ENCODE results near the gene VAPA.

VAPA gene

GRCh38 chr18:9913526-9914333 lies at the start of gene VAPA:
Gene VAPA (plus strand): TSS chr18:9914016. CDS start chr18:9914257, 241 bp downstream.
- H3K4me3 Mint-ChIP-seq = peak within 1 kb of the TSS; percentile 96
- no peaks in the 10 kb centered on the region for H3K36me3 Mint-ChIP-seq
- H3K4me1 Mint-ChIP-seq = peaks cover 24% of the 10 kb centered on the region
- no peaks in the 10 kb centered on the region for H3K9me3 Mint-ChIP-seq
- H3K27me3 Mint-ChIP-seq = no peaks in the 10 kb centered on the region
- H3K27ac Mint-ChIP-seq = peak within 1 kb of the TSS; percentile 90
- ATAC-seq = peak; percentile 94

DNA sequence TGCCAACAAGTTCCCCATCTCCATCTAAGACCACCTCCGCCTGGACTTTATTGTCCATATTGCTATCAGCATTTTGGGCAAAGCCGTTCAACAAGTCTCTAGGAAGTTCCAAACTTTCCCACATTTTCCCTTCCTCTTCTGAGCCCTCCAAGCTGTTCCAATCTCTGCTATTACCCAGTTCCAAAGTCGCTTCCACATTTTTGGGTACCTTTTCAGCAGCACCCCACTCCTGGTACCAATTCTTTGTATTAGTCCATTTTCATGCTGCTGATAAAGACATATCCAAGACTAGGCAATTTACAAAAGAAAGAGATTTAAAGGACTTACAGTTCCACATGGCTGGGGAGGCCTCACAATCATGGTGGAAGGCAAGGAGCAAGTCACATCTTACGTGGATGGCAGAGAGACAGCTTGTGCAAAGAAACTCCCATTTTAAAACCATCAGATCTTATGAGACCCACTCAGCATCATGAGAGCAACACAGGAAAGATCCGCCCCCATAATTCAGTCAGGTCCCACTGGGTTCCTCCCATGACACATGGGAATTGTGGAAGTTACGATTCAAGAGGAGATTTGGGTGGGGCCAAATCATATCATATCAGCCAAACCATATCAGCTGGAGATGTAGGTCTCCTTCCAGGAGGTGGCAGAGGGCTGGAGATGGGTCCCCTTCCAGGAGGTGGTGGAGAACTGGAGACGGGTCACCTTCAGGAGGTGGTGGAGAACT lies 47.9 kb upstream of the VAPA start:
- H3K4me3 Mint-ChIP-seq = no peak overlapping the region
- H3K4me1 Mint-ChIP-seq = peaks cover 31% of the 10 kb centered on the region
- peaks cover 18% of the 10 kb centered on the region for H3K9me3 Mint-ChIP-seq
- peaks cover 9% of the 10 kb centered on the region for H3K27me3 Mint-ChIP-seq
- ATAC-seq = no peak
- peaks cover 32% of the 10 kb centered on the region for H3K36me3 Mint-ChIP-seq
- no peak overlapping the region for H3K27ac Mint-ChIP-seq

DNA sequence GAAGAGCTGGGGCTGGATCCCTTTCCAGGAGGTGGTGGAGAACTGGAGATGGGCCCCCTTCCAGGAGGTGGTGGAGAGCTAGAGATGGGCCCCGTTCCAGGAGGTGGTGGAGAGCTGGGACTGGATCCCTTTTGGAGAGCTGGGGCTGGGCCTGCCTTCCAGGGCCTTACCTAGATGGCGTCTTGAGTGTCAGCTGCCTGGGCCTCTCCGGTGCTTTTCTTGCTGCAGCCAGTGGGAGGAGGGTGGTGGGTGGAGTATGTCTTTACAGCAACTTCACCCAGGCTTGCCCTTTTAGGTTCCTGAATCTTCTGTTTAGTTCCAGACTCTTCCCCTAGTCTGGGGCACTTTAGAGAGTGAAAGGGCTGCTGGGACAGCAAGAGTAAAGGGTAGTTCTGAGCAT lies 47.2 kb upstream of the VAPA start:
- Mint-ChIP-seq H3K27ac (no peak overlapping the region), H3K9me3 (peaks cover 18% of the 10 kb centered on the region), H3K4me1 (peaks cover 27% of the 10 kb centered on the region), H3K27me3 (peaks cover 16% of the 10 kb centered on the region), H3K36me3 (peaks cover 28% of the 10 kb centered on the region), H3K4me3 (no peak overlapping the region)
- ATAC-seq = no peak

DNA sequence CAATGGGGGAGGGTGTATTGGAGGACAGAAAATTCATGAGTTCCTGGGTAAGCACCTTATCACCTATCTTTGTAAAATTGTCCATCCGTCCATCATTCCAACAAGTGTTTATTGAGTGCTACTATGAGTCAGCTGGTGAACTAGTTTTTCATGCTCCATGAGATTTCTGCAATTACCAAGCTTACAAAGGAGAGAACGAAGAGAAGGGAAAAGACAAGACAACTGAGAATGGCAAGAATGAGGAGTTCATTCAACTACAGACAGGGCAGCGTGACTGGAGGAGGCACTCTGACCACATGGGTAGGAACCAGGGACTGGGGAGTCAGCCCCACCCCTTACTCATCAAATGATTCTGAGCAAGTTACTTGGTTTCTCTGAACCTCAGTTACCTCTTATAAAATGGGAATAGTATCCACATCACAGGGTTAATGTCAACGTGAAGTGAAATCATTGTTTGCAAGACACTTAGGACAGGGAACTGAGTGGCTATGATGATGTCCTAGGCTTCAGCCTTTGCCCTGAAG lies 46.7 kb upstream of the VAPA start:
- ATAC-seq = no peak
- peaks cover 23% of the 10 kb centered on the region for H3K4me1 Mint-ChIP-seq
- H3K27ac Mint-ChIP-seq = no peak overlapping the region
- no peak overlapping the region for H3K4me3 Mint-ChIP-seq
- H3K36me3 Mint-ChIP-seq = peaks cover 25% of the 10 kb centered on the region
- H3K27me3 Mint-ChIP-seq = peaks cover 17% of the 10 kb centered on the region
- peaks cover 18% of the 10 kb centered on the region for H3K9me3 Mint-ChIP-seq

- H3K27me3 Mint-ChIP-seq = peaks cover 22% of the 10 kb centered on the region
- peaks cover 18% of the 10 kb centered on the region for H3K9me3 Mint-ChIP-seq
Measured at GRCh38 chr18:9868857-9869714, 44.7 kb upstream of the VAPA start.

DNA sequence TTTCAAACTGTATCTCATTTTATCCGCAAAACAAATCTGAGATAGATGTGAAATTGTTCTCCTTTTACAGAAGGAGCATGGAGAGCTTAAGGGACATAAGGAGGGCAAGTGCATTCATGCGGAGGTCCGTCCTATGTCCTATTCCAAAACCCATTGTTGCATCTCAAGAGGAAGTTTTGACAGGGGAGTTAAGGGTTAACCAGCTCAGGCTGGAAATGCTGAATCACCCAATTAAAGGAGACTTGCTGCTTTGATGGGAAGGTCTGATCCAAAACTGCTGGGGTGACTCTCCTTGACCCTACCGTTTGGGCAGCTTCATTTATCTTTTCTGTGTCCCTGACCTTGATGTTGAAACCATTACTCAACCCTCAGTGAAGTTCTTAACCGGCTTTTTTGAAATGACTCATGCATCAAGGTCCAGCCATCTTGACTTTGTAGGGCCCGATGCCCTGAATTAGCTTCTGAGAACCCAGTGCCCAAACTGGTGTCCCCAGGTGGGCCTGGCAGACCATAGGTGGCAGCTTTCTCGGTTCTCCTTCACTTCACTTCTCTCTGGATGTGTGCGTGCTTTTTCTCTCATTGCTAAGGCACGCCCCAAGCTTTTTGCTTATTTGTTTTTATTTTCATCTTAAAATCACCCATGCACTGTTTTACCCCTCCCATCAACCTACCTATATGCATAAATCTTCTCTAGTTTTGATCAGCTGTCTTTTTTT lies 43.9 kb upstream of the VAPA start:
- peaks cover 30% of the 10 kb centered on the region for H3K27me3 Mint-ChIP-seq
- H3K9me3 Mint-ChIP-seq = peaks cover 18% of the 10 kb centered on the region
- ATAC-seq = peak; percentile 50
- H3K36me3 Mint-ChIP-seq = peaks cover 15% of the 10 kb centered on the region
- H3K4me3 Mint-ChIP-seq = no peak overlapping the region
- no peak overlapping the region for H3K27ac Mint-ChIP-seq
- H3K4me1 Mint-ChIP-seq = peaks cover 11% of the 10 kb centered on the region

More at GRCh38 chr18:9868857-9869714, 44.7 kb upstream of the VAPA start:
- Mint-ChIP-seq H3K4me3 (no peak overlapping the region), H3K36me3 (peaks cover 15% of the 10 kb centered on the region), H3K4me1 (peaks cover 11% of the 10 kb centered on the region), H3K27ac (no peak overlapping the region)
- no peak for ATAC-seq

DNA sequence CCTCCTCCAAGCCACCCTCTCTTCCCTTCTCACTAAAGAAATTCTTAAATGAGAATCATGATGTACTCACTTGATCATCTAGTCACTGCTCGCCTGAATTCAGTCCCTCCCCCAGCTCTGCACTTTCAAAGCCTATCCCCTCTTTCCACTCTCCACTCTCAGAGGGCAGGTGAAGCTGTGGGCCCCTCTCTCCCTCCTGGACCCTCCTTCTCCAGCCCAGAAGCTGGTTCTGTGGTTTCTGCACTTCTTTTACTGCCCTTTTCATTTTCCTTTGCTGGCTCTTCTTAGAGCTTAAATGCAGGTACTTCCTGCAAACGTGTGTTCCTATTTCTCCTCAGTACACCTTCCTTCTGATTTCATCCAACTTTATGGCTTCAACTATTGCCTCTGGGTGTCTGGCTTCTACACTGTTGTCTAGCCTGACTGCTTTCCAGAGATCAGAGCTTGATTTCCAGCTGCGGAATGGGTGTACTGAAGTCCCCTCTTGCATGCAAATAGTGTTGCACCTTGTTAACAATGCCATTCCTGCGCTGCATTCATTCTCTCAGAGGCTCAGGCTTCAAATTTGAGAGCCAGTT lies 43.3 kb upstream of the VAPA start:
- H3K36me3 Mint-ChIP-seq = peaks cover 10% of the 10 kb centered on the region
- H3K4me3 Mint-ChIP-seq = no peak overlapping the region
- H3K9me3 Mint-ChIP-seq = peaks cover 14% of the 10 kb centered on the region
- no peak overlapping the region for H3K27ac Mint-ChIP-seq
- no peak for ATAC-seq
- peaks cover 11% of the 10 kb centered on the region for H3K4me1 Mint-ChIP-seq
- H3K27me3 Mint-ChIP-seq = peaks cover 36% of the 10 kb centered on the region

GRCh38 chr18:9871244-9871746 lies 42.5 kb upstream of the VAPA start:
- peaks cover 6% of the 10 kb centered on the region for H3K9me3 Mint-ChIP-seq
- ATAC-seq = no peak
- no peak overlapping the region for H3K27ac Mint-ChIP-seq
- peaks cover 11% of the 10 kb centered on the region for H3K4me1 Mint-ChIP-seq
- H3K27me3 Mint-ChIP-seq = peaks cover 36% of the 10 kb centered on the region
- no peak overlapping the region for H3K4me3 Mint-ChIP-seq
- peaks cover 2% of the 10 kb centered on the region for H3K36me3 Mint-ChIP-seq

DNA sequence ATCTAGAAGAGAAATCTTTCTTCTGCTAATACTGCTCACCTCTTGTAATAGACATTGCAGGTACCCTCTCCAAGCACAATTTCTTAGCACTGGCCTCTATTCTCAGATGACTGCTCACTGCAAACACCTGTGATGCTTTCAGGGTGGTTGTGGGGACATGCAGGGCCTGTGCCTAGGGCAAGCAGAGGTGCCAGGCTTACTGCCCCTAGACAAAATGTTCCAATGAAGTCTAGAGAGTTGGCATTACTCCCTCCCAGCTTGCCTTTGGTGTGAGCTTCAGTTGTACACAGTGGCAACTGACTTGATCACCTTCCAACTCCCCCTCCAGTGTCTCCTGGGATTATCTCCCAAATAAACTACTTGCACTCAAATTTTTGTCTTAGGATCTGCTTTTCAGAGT lies 41.0 kb upstream of the VAPA start:
- Mint-ChIP-seq H3K27ac (no peak overlapping the region), H3K36me3 (no peaks in the 10 kb centered on the region), H3K9me3 (no peaks in the 10 kb centered on the region), H3K4me1 (peaks cover 11% of the 10 kb centered on the region), H3K27me3 (peaks cover 36% of the 10 kb centered on the region), H3K4me3 (no peak overlapping the region)
- ATAC-seq = no peak

DNA sequence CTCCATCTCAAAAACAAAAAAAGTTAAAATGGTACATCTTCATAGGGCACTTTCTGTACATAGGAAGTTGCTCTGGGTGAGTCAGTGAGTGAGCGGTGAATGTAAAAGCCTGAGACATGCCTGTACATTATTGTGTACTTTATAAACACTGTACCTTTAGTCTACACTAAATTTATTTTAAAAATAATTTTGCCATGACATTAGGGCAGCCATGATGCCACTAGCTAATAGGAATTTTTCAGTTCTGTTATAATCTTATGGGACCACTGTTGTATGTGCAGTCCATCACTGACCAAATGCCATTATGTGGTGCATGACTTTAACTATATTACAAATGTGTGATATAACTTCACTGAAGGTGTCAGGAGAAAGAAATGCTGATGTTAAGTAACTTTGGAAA lies 39.1 kb upstream of the VAPA start:
- Mint-ChIP-seq H3K27ac (no peak overlapping the region), H3K27me3 (peaks cover 36% of the 10 kb centered on the region), H3K36me3 (no peaks in the 10 kb centered on the region), H3K4me3 (no peak overlapping the region), H3K4me1 (peaks cover 11% of the 10 kb centered on the region), H3K9me3 (no peaks in the 10 kb centered on the region)
- no peak for ATAC-seq

- no peaks in the 10 kb centered on the region for H3K4me1 Mint-ChIP-seq
- no peak overlapping the region for H3K4me3 Mint-ChIP-seq
- no peaks in the 10 kb centered on the region for H3K36me3 Mint-ChIP-seq
- no peaks in the 10 kb centered on the region for H3K9me3 Mint-ChIP-seq
- no peak for ATAC-seq
- no peak overlapping the region for H3K27ac Mint-ChIP-seq
- H3K27me3 Mint-ChIP-seq = peaks cover 24% of the 10 kb centered on the region
Measured at GRCh38 chr18:9876212-9876866, 37.5 kb upstream of the VAPA start.

- H3K36me3 Mint-ChIP-seq = no peaks in the 10 kb centered on the region
- H3K4me3 Mint-ChIP-seq = no peak overlapping the region
- no peaks in the 10 kb centered on the region for H3K4me1 Mint-ChIP-seq
- no peaks in the 10 kb centered on the region for H3K9me3 Mint-ChIP-seq
- no peak for ATAC-seq
- no peak overlapping the region for H3K27ac Mint-ChIP-seq
- H3K27me3 Mint-ChIP-seq = peaks cover 20% of the 10 kb centered on the region
Measured at GRCh38 chr18:9876867-9877654, 36.8 kb upstream of the VAPA start.

GRCh38 chr18:9877655-9878014 lies 36.2 kb upstream of the VAPA start:
- H3K36me3 Mint-ChIP-seq = no peaks in the 10 kb centered on the region
- no peak overlapping the region for H3K27ac Mint-ChIP-seq
- no peaks in the 10 kb centered on the region for H3K4me1 Mint-ChIP-seq
- no peak overlapping the region for H3K4me3 Mint-ChIP-seq
- H3K27me3 Mint-ChIP-seq = peaks cover 20% of the 10 kb centered on the region
- no peak for ATAC-seq
- H3K9me3 Mint-ChIP-seq = no peaks in the 10 kb centered on the region

Data from stimulated activated memory B cell treated with anti-CD40 and anti-IgM and Interleukin-4, amounts not matched to agents 10 μg/mL and 1 μg/mL and 100 μg/mL, for 72 hours (primary cell).